RWPE1 (cell line): Measurements from ENCODE around the gene ANGPTL7.
"Not testable (repeated sequence)": the region's sequence is repeated elsewhere in the genome, so short reads cannot be mapped to it uniquely, and the experiment has no call there.

Experiments
- CTCF ChIA-PET: fragments of 350-600 bp; sonication (Branson Sonifier 250); formaldehyde crosslinking; extraction: SDS; loops from one replicate; lab custom pipeline; 2021; lab: Yijun Ruan, JAX
- POLR2A ChIA-PET: fragments of 400-600 bp; formaldehyde crosslinking; extraction: SDS; loops from one replicate; lab custom pipeline; 2020; ENCODE audit warnings: antibody characterized with exemption; ENCODE audit not compliant: low non-redundant PET; lab: Yijun Ruan, JAX
- DNase-seq: peaks from one replicate; pipeline ENCODE4 v3.0.0; 2012; ENCODE audit warnings: low spot score
- H3K27ac ChIP-seq: fragments of 450-650 bp; 2 replicates; pipeline ENCODE4 v1.5.1; 2017
- TF ChIP-seq, protein P1 (sequence below): fragments of 450-650 bp; conservative IDR thresholded peaks from 2 replicates; pipeline ENCODE4 v1.5.1; 2017; ENCODE audit warnings: low read depth, mild to moderate bottlenecking

The ANGPTL7 gene

GRCh38 chr1:11158720-11159321 lies 30.3 kb upstream of the ANGPTL7 start:
- peak overlapping the region; percentile 81 for H3K27ac ChIP-seq
- DNase-seq = peak; percentile 85
- TF ChIP-seq, protein P1, sequence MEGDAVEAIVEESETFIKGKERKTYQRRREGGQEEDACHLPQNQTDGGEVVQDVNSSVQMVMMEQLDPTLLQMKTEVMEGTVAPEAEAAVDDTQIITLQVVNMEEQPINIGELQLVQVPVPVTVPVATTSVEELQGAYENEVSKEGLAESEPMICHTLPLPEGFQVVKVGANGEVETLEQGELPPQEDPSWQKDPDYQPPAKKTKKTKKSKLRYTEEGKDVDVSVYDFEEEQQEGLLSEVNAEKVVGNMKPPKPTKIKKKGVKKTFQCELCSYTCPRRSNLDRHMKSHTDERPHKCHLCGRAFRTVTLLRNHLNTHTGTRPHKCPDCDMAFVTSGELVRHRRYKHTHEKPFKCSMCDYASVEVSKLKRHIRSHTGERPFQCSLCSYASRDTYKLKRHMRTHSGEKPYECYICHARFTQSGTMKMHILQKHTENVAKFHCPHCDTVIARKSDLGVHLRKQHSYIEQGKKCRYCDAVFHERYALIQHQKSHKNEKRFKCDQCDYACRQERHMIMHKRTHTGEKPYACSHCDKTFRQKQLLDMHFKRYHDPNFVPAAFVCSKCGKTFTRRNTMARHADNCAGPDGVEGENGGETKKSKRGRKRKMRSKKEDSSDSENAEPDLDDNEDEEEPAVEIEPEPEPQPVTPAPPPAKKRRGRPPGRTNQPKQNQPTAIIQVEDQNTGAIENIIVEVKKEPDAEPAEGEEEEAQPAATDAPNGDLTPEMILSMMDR = no peak
- CTCF ChIA-PET = interaction anchor here (0.6 to 1.0 kb wide), 3 partner anchors 61 to 399 kb away, joined by 3 read pairs; partner anchors contain the start of gene SRM
- POLR2A ChIA-PET = no interaction called here

DNA sequence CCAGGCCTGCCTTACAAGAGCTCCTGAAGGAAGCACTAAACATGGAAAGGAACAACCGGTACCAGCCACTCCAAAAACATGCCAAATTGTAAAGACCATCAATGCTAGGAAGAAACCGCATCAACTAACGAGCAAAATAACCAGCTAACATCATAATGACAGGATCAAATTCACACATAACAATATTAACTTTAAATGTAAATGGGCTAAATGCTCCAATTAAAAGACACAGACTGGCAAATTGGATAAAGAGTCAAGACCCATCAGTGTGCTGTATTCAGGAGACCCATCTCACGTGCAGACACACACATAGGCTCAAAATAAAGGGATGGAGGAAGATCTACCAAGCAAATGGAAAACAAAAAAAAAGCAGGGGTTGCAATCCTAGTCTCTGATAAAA lies 26.4 kb upstream of the ANGPTL7 start:
- CTCF ChIA-PET, POLR2A ChIA-PET, DNase-seq, H3K27ac ChIP-seq: not testable (repeated sequence)

DNA sequence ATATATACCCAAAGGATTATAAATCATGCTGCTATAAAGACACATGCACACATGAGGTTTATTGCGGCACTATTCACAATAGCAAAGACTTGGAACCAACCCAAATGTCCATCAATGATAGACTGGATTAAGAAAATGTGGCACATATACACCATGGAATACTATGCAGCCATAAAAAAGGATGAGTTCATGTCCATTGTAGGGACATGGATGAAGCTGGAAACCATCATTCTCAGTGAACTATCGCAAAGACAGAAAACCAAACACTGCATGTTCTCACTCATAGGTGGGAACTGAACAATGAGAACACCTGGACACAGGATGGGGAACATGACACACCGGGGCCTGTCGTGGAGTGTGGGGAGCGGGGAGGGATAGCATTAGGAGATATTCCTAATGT lies 22.4 kb upstream of the ANGPTL7 start:
- POLR2A ChIA-PET, CTCF ChIA-PET, DNase-seq, H3K27ac ChIP-seq: not testable (repeated sequence)

DNA sequence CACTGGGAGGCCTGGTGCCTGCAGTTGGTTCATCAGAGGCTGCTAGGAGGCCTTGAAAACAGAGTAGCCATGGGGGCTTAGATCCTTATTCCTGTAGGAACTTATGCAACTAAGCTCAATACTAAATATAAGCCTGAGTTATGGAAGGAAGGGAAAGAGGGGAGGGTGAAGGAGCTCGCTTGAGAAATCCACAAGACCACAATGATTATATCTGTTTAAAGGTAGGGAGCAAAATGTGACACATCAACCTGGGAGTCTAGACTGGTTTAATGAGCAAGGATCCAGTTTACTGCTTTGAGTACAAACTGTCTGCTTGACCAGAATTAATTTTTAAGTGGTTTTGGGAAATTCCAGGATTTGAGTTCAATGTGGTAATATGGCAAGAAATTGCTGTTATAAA lies 20.4 kb upstream of the ANGPTL7 start:
- CTCF ChIA-PET = no interaction called here
- TF ChIP-seq, protein P1 = no peak
- DNase-seq = no peak
- POLR2A ChIA-PET = no interaction called here
- no peak overlapping the region; the same call in 1 of the 2 replicates for H3K27ac ChIP-seq

DNA sequence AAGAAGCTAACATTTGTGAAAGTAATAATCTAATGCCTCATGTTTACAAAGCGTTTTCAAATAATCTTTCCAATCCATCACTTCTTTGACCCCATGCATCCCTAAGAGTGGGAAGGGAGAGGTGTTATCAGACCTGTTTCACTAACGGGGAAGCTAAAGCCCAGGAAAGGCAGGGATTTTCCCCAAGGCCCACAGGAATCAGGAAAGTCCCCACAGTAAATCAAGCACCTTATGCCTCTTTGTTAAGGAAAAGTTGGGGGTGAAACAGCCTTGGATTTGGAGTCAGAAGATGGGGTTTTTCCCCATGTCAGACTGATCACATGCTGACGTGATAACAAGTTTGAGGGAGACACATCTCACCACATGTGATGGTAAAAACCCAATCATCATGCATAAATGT lies 20.0 kb upstream of the ANGPTL7 start:
- ChIA-PET POLR2A (no interaction called here), CTCF (interaction anchor here (1.2 kb wide), 1 partner anchor 132 kb away, joined by 4 read pairs; no protein-coding TSS in a partner anchor)
- DNase-seq = no peak
- H3K27ac ChIP-seq = no peak overlapping the region
- TF ChIP-seq, protein P1 = no peak

DNA sequence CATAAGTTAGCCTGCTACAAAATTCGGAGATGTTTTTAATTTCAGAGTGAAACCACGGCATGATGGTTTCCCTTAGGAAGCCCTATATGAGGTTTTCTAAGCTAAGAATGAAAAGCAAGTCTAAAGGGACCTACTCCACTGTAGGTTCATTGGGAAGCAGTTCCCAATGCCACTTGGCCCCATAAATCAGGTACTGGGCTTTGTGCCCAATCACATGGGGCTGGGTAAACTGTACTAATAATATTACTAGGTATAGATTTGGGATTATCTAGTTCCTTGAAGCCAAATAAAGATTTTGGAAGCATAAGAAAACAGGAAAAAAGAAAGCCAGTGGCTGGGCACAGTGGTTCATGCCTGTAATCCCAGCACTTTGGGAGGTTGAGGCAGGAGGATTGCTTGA lies 19.1 kb upstream of the ANGPTL7 start:
- DNase-seq = no peak
- ChIA-PET CTCF (interaction anchor here (1.2 kb wide), 1 partner anchor 132 kb away, joined by 4 read pairs; no protein-coding TSS in a partner anchor), POLR2A (no interaction called here)
- TF ChIP-seq, protein P1 = no peak
- no peak overlapping the region for H3K27ac ChIP-seq

- POLR2A ChIA-PET = no interaction called here
- CTCF ChIA-PET = interaction anchor here (1.5 kb wide), 1 partner anchor 11 kb away, joined by 5 read pairs; no protein-coding TSS in a partner anchor
Observed at GRCh38 chr1:11174261-11174942, 14.8 kb upstream of the ANGPTL7 start.

More at GRCh38 chr1:11174261-11174942, 14.8 kb upstream of the ANGPTL7 start:
- no peak for DNase-seq
- TF ChIP-seq, protein P1 = no peak
- H3K27ac ChIP-seq = no peak overlapping the region
